ENCODE measurements around the gene SCAMP2.

DNA sequence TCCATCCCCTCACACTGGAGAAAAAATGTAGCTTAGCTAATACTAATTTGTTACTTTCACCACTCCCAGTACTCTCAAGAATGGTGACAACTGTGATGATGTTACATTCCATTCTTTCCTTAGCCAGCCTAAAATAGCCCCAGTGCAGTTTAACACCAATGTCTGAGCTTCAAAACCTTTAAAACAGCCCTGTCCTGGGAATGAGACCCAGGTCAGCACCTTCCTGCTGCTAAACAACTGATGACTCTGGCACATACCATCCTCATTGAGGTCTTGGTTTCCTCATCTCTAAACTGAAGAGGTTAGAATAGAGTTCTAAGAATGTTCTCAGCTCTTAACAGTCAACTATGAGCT, 3.8 kb downstream of the SCAMP2 start:
- TF ChIP-seq, protein P1, sequence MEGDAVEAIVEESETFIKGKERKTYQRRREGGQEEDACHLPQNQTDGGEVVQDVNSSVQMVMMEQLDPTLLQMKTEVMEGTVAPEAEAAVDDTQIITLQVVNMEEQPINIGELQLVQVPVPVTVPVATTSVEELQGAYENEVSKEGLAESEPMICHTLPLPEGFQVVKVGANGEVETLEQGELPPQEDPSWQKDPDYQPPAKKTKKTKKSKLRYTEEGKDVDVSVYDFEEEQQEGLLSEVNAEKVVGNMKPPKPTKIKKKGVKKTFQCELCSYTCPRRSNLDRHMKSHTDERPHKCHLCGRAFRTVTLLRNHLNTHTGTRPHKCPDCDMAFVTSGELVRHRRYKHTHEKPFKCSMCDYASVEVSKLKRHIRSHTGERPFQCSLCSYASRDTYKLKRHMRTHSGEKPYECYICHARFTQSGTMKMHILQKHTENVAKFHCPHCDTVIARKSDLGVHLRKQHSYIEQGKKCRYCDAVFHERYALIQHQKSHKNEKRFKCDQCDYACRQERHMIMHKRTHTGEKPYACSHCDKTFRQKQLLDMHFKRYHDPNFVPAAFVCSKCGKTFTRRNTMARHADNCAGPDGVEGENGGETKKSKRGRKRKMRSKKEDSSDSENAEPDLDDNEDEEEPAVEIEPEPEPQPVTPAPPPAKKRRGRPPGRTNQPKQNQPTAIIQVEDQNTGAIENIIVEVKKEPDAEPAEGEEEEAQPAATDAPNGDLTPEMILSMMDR (conservative IDR thresholded peaks at IDR 0.05; ENCODE audit: low read depth in 2 of 2) = no peak
- TF ChIP-seq POLR2AphosphoS5 (IDR thresholded peaks at IDR 0.05; ENCODE audit: low read depth) (no peak), CREB1 (CRISPR knock-in tag; IDR thresholded peaks at IDR 0.05; ENCODE audit: low read depth) (no peak), JUNB (IDR thresholded peaks at IDR 0.05; ENCODE audit: unreplicated experiment) (no peak), EZH2 (IDR thresholded peaks at IDR 0.05; ENCODE audit: low read depth, unreplicated experiment) (no peak), EZH2phosphoT487 (IDR thresholded peaks at IDR 0.05; ENCODE audit: unreplicated experiment) (no peak), ZNF331 (CRISPR knock-in tag; IDR thresholded peaks at IDR 0.05; ENCODE audit: low read depth) (no peak), ZNF114 (CRISPR knock-in tag; IDR thresholded peaks at IDR 0.05) (no peak), NANOG (IDR thresholded peaks at IDR 0.05; ENCODE audit: borderline replicate concordance) (no peak)
- TF ChIP-seq, protein P2, sequence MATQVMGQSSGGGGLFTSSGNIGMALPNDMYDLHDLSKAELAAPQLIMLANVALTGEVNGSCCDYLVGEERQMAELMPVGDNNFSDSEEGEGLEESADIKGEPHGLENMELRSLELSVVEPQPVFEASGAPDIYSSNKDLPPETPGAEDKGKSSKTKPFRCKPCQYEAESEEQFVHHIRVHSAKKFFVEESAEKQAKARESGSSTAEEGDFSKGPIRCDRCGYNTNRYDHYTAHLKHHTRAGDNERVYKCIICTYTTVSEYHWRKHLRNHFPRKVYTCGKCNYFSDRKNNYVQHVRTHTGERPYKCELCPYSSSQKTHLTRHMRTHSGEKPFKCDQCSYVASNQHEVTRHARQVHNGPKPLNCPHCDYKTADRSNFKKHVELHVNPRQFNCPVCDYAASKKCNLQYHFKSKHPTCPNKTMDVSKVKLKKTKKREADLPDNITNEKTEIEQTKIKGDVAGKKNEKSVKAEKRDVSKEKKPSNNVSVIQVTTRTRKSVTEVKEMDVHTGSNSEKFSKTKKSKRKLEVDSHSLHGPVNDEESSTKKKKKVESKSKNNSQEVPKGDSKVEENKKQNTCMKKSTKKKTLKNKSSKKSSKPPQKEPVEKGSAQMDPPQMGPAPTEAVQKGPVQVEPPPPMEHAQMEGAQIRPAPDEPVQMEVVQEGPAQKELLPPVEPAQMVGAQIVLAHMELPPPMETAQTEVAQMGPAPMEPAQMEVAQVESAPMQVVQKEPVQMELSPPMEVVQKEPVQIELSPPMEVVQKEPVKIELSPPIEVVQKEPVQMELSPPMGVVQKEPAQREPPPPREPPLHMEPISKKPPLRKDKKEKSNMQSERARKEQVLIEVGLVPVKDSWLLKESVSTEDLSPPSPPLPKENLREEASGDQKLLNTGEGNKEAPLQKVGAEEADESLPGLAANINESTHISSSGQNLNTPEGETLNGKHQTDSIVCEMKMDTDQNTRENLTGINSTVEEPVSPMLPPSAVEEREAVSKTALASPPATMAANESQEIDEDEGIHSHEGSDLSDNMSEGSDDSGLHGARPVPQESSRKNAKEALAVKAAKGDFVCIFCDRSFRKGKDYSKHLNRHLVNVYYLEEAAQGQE (IDR thresholded peaks at IDR 0.05; ENCODE audit: unreplicated experiment) = no peak
- TF ChIP-seq, protein P3, sequence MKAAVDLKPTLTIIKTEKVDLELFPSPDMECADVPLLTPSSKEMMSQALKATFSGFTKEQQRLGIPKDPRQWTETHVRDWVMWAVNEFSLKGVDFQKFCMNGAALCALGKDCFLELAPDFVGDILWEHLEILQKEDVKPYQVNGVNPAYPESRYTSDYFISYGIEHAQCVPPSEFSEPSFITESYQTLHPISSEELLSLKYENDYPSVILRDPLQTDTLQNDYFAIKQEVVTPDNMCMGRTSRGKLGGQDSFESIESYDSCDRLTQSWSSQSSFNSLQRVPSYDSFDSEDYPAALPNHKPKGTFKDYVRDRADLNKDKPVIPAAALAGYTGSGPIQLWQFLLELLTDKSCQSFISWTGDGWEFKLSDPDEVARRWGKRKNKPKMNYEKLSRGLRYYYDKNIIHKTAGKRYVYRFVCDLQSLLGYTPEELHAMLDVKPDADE (IDR thresholded peaks at IDR 0.05) = no peak

Data from GM23338 (cell line).